Measurements from ENCODE around the gene PRKAR2B. TPM values are rescaled to one million over a fixed set of nuclear protein-coding genes. Genes with fewer than 3 reads are reported as not detected.

The PRKAR2B gene
- total RNA-seq, 2 experiments from 2014 or later: 69.0 to 210 TPM

DNA sequence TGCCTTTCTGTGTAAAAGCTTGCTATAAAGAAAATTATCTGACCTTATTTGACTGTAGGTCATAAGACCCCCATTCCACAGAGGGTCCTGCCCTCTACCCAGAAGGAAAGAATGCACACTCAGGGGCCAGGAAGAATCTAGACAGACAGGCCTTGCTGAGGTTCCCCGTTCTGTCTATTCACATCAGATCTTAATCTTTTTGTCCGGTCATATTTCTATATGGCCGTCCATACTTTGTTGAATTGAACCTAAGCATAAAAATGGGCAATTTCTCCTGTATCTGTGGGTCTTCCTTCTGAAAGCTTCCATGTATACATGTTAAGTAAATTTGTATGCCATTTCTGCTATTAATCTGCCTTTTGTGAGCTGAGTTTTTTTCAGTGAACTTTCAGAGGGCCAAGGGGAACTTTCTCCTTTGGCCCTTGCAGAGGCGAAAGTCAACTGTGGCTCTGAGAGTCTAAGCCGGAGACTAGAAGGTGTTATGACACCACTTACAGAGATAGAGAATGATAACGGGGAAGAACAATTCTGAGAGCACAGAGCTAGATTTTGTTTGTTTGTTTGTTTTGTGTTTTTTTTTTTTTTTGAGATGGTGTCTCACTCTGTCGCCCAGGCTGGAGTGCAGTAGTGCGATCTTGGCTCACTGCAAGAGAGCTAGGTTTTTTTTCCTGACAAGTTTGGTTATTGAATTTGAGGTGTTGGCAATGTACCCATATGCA lies 11.6 kb upstream of the PRKAR2B start:
- no peaks in the 10 kb centered on the region for H3K9me2 ChIP-seq (ENCODE audit: insufficient read depth, low read length)
- DNase-seq (ENCODE audit: low spot score): no peak
- TF ChIP-seq, protein P1, sequence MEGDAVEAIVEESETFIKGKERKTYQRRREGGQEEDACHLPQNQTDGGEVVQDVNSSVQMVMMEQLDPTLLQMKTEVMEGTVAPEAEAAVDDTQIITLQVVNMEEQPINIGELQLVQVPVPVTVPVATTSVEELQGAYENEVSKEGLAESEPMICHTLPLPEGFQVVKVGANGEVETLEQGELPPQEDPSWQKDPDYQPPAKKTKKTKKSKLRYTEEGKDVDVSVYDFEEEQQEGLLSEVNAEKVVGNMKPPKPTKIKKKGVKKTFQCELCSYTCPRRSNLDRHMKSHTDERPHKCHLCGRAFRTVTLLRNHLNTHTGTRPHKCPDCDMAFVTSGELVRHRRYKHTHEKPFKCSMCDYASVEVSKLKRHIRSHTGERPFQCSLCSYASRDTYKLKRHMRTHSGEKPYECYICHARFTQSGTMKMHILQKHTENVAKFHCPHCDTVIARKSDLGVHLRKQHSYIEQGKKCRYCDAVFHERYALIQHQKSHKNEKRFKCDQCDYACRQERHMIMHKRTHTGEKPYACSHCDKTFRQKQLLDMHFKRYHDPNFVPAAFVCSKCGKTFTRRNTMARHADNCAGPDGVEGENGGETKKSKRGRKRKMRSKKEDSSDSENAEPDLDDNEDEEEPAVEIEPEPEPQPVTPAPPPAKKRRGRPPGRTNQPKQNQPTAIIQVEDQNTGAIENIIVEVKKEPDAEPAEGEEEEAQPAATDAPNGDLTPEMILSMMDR (conservative IDR thresholded peaks at IDR 0.05; ENCODE audit: low read length): no peak
- no peak for TF ChIP-seq EZH2phosphoT487 (IDR thresholded peaks at IDR 0.05; ENCODE audit: borderline replicate concordance, low read depth, low read length)
- no peaks in the 10 kb centered on the region for H4K20me1 ChIP-seq (ENCODE audit: insufficient read depth, low read length)
- no peak overlapping the region for H3K27ac ChIP-seq (ENCODE audit: low read depth, low read length, poor library complexity, severe bottlenecking)
- no TSS peak for BruUV-seq (replicated peaks)
- H3K4me2 ChIP-seq (ENCODE audit: low read length): no peak overlapping the region
- peaks cover 9% of the 10 kb centered on the region; the same call in 1 of the 2 replicates for H3K9me3 ChIP-seq (ENCODE audit: low read length)
- H3K4me1 ChIP-seq (ENCODE audit: insufficient read depth, low read length, poor library complexity, severe bottlenecking): no peaks in the 10 kb centered on the region
- intact Hi-C loops (cut with micrococcal nuclease; ENCODE audit: unreplicated experiment): no loop called here
- no peak overlapping the region for H2AFZ ChIP-seq (ENCODE audit: low read length)
- ChIA-PET CTCF (ENCODE audit: unreplicated experiment) (no interaction called here), POLR2A (no interaction called here)
- no peak overlapping the region for H3K4me3 ChIP-seq (ENCODE audit: low read depth, low read length, poor library complexity, severe bottlenecking)
- H3K79me2 ChIP-seq (ENCODE audit: insufficient read depth, low read depth, low read length): no peaks in the 10 kb centered on the region
- no peaks in the 10 kb centered on the region; the same call in 1 of the 2 replicates for H3K36me3 ChIP-seq (ENCODE audit: insufficient read depth, low read length)

DNA sequence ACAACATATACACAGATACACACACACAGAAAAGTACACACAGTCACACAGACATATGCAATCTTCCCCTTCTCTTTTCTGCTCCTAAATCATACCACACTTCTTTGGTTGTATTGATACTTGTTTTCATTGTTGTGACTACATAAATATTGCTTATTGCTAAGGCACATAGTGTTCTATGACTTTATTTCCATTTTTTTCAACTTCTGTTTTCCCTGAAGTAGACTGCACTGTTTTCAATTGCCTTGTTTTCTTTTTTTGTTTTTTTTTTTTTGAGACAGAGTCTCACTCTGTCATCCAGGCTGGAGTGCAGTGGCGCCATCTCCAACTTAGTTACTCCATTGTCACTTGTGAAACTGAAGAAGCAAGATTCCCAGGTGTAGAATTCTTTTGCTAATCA lies 10.0 kb upstream of the PRKAR2B start:
- no peak for DNase-seq (ENCODE audit: low spot score)
- Histone ChIP-seq H3K27ac (ENCODE audit: low read depth, low read length, poor library complexity, severe bottlenecking) (no peak overlapping the region), H3K36me3 (ENCODE audit: insufficient read depth, low read length) (no peaks in the 10 kb centered on the region; the same call in 1 of the 2 replicates), H4K20me1 (ENCODE audit: insufficient read depth, low read length) (no peaks in the 10 kb centered on the region), H3K4me1 (ENCODE audit: insufficient read depth, low read length, poor library complexity, severe bottlenecking) (no peaks in the 10 kb centered on the region), H3K9me2 (ENCODE audit: insufficient read depth, low read length) (no peaks in the 10 kb centered on the region), H3K4me3 (ENCODE audit: low read depth, low read length, poor library complexity, severe bottlenecking) (no peak overlapping the region), H3K79me2 (ENCODE audit: insufficient read depth, low read depth, low read length) (no peaks in the 10 kb centered on the region), H3K9me3 (ENCODE audit: low read length) (peaks cover 9% of the 10 kb centered on the region; the same call in 1 of the 2 replicates), H3K4me2 (ENCODE audit: low read length) (no peak overlapping the region), H2AFZ (ENCODE audit: low read length) (no peak overlapping the region)
- ChIA-PET CTCF (ENCODE audit: unreplicated experiment) (no interaction called here), POLR2A (no interaction called here)
- intact Hi-C loops (cut with micrococcal nuclease; ENCODE audit: unreplicated experiment): no loop called here
- no TSS peak for BruUV-seq (replicated peaks)
- no peak for TF ChIP-seq EZH2phosphoT487 (IDR thresholded peaks at IDR 0.05; ENCODE audit: borderline replicate concordance, low read depth, low read length)
- TF ChIP-seq, protein P1 (conservative IDR thresholded peaks at IDR 0.05; ENCODE audit: low read length): no peak

DNA sequence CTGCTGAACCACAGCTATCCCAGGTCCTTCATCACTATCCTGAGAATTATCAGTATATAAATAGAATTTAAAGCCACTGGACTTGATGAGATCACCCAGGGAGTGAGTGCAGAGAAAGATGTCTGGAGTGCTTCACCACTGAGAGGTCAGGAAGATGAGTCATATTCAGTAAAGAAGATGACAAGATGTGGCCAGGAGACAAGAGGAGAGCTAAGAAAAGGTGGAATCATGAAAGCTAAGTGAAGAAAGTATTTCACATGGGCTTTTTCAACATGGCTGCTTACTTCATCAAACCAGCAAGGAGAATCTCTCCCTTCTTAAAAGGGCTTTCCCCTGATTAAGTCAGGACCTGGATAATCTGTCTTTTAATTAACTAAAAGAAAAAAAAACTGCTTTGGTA lies 9.1 kb upstream of the PRKAR2B start:
- H2AFZ ChIP-seq (ENCODE audit: low read length): no peak overlapping the region
- no peaks in the 10 kb centered on the region for H3K79me2 ChIP-seq (ENCODE audit: insufficient read depth, low read depth, low read length)
- H3K9me2 ChIP-seq (ENCODE audit: insufficient read depth, low read length): no peaks in the 10 kb centered on the region
- DNase-seq (ENCODE audit: low spot score): no peak
- BruUV-seq (replicated peaks): no TSS peak
- H3K4me3 ChIP-seq (ENCODE audit: low read depth, low read length, poor library complexity, severe bottlenecking): no peak overlapping the region
- H3K4me1 ChIP-seq (ENCODE audit: insufficient read depth, low read length, poor library complexity, severe bottlenecking): no peaks in the 10 kb centered on the region
- H3K27ac ChIP-seq (ENCODE audit: low read depth, low read length, poor library complexity, severe bottlenecking): no peak overlapping the region
- intact Hi-C loops (cut with micrococcal nuclease; ENCODE audit: unreplicated experiment): no loop called here
- POLR2A ChIA-PET: no interaction called here
- H3K36me3 ChIP-seq (ENCODE audit: insufficient read depth, low read length): no peaks in the 10 kb centered on the region; the same call in 1 of the 2 replicates
- no peaks in the 10 kb centered on the region for H4K20me1 ChIP-seq (ENCODE audit: insufficient read depth, low read length)
- CTCF ChIA-PET (ENCODE audit: unreplicated experiment): no interaction called here
- peaks cover 9% of the 10 kb centered on the region; the same call in 1 of the 2 replicates for H3K9me3 ChIP-seq (ENCODE audit: low read length)
- no peak for TF ChIP-seq EZH2phosphoT487 (IDR thresholded peaks at IDR 0.05; ENCODE audit: borderline replicate concordance, low read depth, low read length)
- TF ChIP-seq, protein P1 (conservative IDR thresholded peaks at IDR 0.05; ENCODE audit: low read length): no peak
- no peak overlapping the region for H3K4me2 ChIP-seq (ENCODE audit: low read length)
